GM21737 (cell line): Measurements from ENCODE around the gene COQ3.

Experiments used
- ATAC-seq: cut with Tn5 transposase; IDR thresholded peaks from one replicate; pipeline ENCODE4 v1.9.1; 2021; ENCODE audit warnings: mild to moderate bottlenecking, moderate library complexity; ENCODE audit not compliant: unreplicated experiment

COQ3 gene

GRCh38 chr6:99393698-99394531 lies at the start of gene COQ3:
TSS of gene COQ3 (minus strand) at chr6:99394195. CDS start at chr6:99394179, 16 bp downstream.
- ATAC-seq, result peak; percentile 65

- ATAC-seq, result peak; percentile 76
Measured at GRCh38 chr6:99434702-99435530, 40.9 kb upstream of the COQ3 start.

- no peak for ATAC-seq
Measured at GRCh38 chr6:99432877-99433276, 38.9 kb upstream of the COQ3 start.

GRCh38 chr6:99431901-99432300 lies 37.9 kb upstream of the COQ3 start:
- no peak for ATAC-seq

GRCh38 chr6:99427988-99428387 lies 34.0 kb upstream of the COQ3 start:
- no peak for ATAC-seq

- no peak for ATAC-seq
Measured at GRCh38 chr6:99426451-99426757, 32.4 kb upstream of the COQ3 start.

- peak; percentile 49 for ATAC-seq
Measured at GRCh38 chr6:99425647-99426450, 31.9 kb upstream of the COQ3 start.

- ATAC-seq, result peak; percentile 67
Measured at GRCh38 chr6:99424761-99425646, 31.0 kb upstream of the COQ3 start, which contains the start of gene PNISR. TSS of gene PNISR (minus strand) at chr6:99425308. CDS start at chr6:99414659, 10,649 bp downstream.

GRCh38 chr6:99424022-99424421 lies 30.0 kb upstream of the COQ3 start:
- ATAC-seq, result no peak

GRCh38 chr6:99422912-99423311 lies 28.9 kb upstream of the COQ3 start:
- no peak for ATAC-seq

GRCh38 chr6:99416892-99417767 lies 23.1 kb upstream of the COQ3 start:
- ATAC-seq, result peak; percentile 77

- ATAC-seq, result no peak
Measured at GRCh38 chr6:99416226-99416625, 22.2 kb upstream of the COQ3 start.

GRCh38 chr6:99415446-99415845 lies 21.5 kb upstream of the COQ3 start:
- ATAC-seq, result no peak

GRCh38 chr6:99412065-99412464 lies 18.1 kb upstream of the COQ3 start:
- ATAC-seq, result no peak

- ATAC-seq, result no peak
Measured at GRCh38 chr6:99409672-99410071, 15.7 kb upstream of the COQ3 start.

GRCh38 chr6:99407076-99407475 lies 13.1 kb upstream of the COQ3 start:
- ATAC-seq, result no peak

- no peak for ATAC-seq
Measured at GRCh38 chr6:99402448-99402847, 8.5 kb upstream of the COQ3 start.

- ATAC-seq, result no peak
Measured at GRCh38 chr6:99397287-99397686, 3.3 kb upstream of the COQ3 start.

GRCh38 chr6:99393366-99393697 lies 663 bp downstream of the COQ3 start:
- peak; percentile 11 for ATAC-seq
